ENCODE measurements around the gene C19orf44. TPM values are rescaled to one million over a fixed set of nuclear protein-coding genes. Genes with fewer than 3 reads are reported as not detected.
"Not testable (repeated sequence)": the region's sequence is repeated elsewhere in the genome, so short reads cannot be mapped to it uniquely, and the experiment has no call there.

C19orf44 gene
- total RNA-seq, 2 experiments from 2014 or later: 6.8 to 7.6 TPM

DNA sequence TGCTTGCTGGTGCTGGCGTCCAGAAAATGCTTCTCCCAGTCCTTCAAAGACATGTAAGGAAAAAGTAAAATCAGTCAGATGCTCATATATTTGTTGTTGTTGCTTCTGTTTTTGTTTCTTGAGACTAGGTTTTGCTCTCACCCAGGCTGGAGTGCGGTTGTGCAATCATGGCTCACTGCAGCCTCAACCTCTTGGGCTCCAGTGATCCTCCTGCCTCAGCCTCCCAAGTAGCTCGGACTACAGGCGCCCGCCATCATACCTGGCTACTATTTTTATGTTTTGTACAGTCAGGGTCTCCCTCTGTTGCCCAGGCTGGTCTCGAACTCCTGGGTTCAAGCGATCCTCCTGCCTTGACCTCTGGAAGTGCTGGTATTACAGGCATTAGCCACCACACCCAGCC, 13.4 kb upstream of the C19orf44 start:
- Histone ChIP-seq H3K79me2 (ENCODE audit: insufficient read depth, low read depth, low read length) (no peaks in the 10 kb centered on the region), H3K27ac (ENCODE audit: low read depth, low read length, poor library complexity, severe bottlenecking) (no peak overlapping the region), H3K4me2 (ENCODE audit: low read length) (no peak overlapping the region), H2AFZ (ENCODE audit: low read length) (no peak overlapping the region), H3K9me3 (ENCODE audit: low read length) (no peaks in the 10 kb centered on the region), H3K9me2 (ENCODE audit: insufficient read depth, low read length) (no peaks in the 10 kb centered on the region), H3K4me1 (ENCODE audit: insufficient read depth, low read length, poor library complexity, severe bottlenecking) (peaks cover 5% of the 10 kb centered on the region), H3K36me3 (ENCODE audit: insufficient read depth, low read length) (no peaks in the 10 kb centered on the region), H4K20me1 (ENCODE audit: insufficient read depth, low read length) (no peaks in the 10 kb centered on the region), H3K4me3 (ENCODE audit: low read depth, low read length, poor library complexity, severe bottlenecking) (no peak overlapping the region)
- no TSS peak for BruUV-seq (replicated peaks)
- CTCF ChIA-PET (ENCODE audit: unreplicated experiment): no interaction called here
- no peak for DNase-seq (ENCODE audit: low spot score)
- TF ChIP-seq, protein P1, sequence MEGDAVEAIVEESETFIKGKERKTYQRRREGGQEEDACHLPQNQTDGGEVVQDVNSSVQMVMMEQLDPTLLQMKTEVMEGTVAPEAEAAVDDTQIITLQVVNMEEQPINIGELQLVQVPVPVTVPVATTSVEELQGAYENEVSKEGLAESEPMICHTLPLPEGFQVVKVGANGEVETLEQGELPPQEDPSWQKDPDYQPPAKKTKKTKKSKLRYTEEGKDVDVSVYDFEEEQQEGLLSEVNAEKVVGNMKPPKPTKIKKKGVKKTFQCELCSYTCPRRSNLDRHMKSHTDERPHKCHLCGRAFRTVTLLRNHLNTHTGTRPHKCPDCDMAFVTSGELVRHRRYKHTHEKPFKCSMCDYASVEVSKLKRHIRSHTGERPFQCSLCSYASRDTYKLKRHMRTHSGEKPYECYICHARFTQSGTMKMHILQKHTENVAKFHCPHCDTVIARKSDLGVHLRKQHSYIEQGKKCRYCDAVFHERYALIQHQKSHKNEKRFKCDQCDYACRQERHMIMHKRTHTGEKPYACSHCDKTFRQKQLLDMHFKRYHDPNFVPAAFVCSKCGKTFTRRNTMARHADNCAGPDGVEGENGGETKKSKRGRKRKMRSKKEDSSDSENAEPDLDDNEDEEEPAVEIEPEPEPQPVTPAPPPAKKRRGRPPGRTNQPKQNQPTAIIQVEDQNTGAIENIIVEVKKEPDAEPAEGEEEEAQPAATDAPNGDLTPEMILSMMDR (conservative IDR thresholded peaks at IDR 0.05; ENCODE audit: low read length): no peak
- TF ChIP-seq EZH2phosphoT487 (IDR thresholded peaks at IDR 0.05; ENCODE audit: borderline replicate concordance, low read depth, low read length): no peak
- POLR2A ChIA-PET: no interaction called here
- intact Hi-C loops (cut with micrococcal nuclease; ENCODE audit: unreplicated experiment): no loop called here

DNA sequence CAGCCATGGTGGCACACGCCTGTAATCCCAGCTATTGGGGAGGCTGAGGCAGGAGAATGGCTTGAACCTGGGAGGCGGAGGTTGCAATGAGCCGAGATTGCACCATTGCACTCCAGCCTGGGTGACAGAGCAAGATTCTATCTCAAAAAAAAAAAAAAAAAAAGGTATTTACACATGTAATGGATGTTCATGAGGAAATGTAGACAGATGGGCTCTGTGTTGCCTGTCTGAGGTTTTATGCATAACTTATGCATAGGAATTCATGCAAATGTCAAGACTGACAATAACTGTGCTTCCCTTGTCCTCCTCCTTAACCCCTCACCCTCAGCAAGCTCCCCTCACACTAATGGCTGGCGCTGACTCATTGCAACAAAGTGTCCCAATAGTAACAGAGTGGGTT, 9.7 kb upstream of the C19orf44 start:
- H3K4me1 ChIP-seq (ENCODE audit: insufficient read depth, low read length, poor library complexity, severe bottlenecking); H2AFZ ChIP-seq (ENCODE audit: low read length); H3K4me2 ChIP-seq (ENCODE audit: low read length); H4K20me1 ChIP-seq (ENCODE audit: insufficient read depth, low read length); H3K36me3 ChIP-seq (ENCODE audit: insufficient read depth, low read length); intact Hi-C loops (cut with micrococcal nuclease; ENCODE audit: unreplicated experiment); H3K9me2 ChIP-seq (ENCODE audit: insufficient read depth, low read length); H3K79me2 ChIP-seq (ENCODE audit: insufficient read depth, low read depth, low read length); BruUV-seq (replicated peaks); DNase-seq (ENCODE audit: low spot score); H3K27ac ChIP-seq (ENCODE audit: low read depth, low read length, poor library complexity, severe bottlenecking); CTCF ChIA-PET (ENCODE audit: unreplicated experiment); H3K9me3 ChIP-seq (ENCODE audit: low read length); H3K4me3 ChIP-seq (ENCODE audit: low read depth, low read length, poor library complexity, severe bottlenecking): not testable (repeated sequence)
- POLR2A ChIA-PET: interaction anchor here (0.6 to 0.7 kb wide), 2 partner anchors 10 to 1043 kb away, joined by 3 read pairs; no protein-coding TSS in a partner anchor

DNA sequence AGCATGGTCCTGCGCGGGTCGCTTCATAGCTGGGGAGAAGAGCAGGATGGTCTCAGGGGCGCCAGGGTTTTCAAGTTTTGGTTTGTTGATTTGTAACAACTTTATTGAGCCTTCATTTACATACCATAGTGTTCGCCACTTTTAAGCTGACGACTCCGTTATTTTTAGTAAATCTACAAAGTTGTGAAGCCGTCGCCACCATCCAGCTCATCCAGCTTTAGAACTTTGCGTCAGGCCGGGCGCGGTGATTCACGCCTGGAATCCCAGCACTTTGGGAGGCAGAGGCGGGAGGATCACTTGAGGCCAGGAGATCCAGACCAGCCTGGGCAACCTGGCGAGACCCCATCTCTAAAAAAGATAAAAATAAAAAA, 404 bp downstream of the C19orf44 start:
- Histone ChIP-seq H4K20me1 (ENCODE audit: insufficient read depth, low read length) (no peaks in the 10 kb centered on the region), H3K4me1 (ENCODE audit: insufficient read depth, low read length, poor library complexity, severe bottlenecking) (peaks cover 22% of the 10 kb centered on the region), H2AFZ (ENCODE audit: low read length) (peak overlapping the region; percentile 57), H3K27ac (ENCODE audit: low read depth, low read length, poor library complexity, severe bottlenecking) (no peak overlapping the region), H3K4me3 (ENCODE audit: low read depth, low read length, poor library complexity, severe bottlenecking) (peak overlapping the region; percentile 81), H3K9me3 (ENCODE audit: low read length) (no peaks in the 10 kb centered on the region), H3K79me2 (ENCODE audit: insufficient read depth, low read depth, low read length) (peaks cover 5% of the 10 kb centered on the region; the same call in 1 of the 2 replicates), H3K4me2 (ENCODE audit: low read length) (peak overlapping the region; percentile 68), H3K36me3 (ENCODE audit: insufficient read depth, low read length) (peaks cover 6% of the 10 kb centered on the region), H3K9me2 (ENCODE audit: insufficient read depth, low read length) (no peaks in the 10 kb centered on the region)
- ChIA-PET POLR2A (interaction anchor here (0.6 to 1.4 kb wide), 4 partner anchors 28 to 54 kb away, joined by 3 read pairs; no protein-coding TSS in a partner anchor), CTCF (ENCODE audit: unreplicated experiment) (no interaction called here)
- DNase-seq (ENCODE audit: low spot score): peak; percentile 15
- BruUV-seq (replicated peaks): no TSS peak
- TF ChIP-seq, protein P1 (conservative IDR thresholded peaks at IDR 0.05; ENCODE audit: low read length): no peak
- TF ChIP-seq EZH2phosphoT487 (IDR thresholded peaks at IDR 0.05; ENCODE audit: borderline replicate concordance, low read depth, low read length): no peak
- intact Hi-C loops (cut with micrococcal nuclease; ENCODE audit: unreplicated experiment): loop anchor here (1.0 kb wide), 1 partner anchor 51 kb away; no protein-coding TSS in a partner anchor
